Left renal pelvis (tissue), 4 donors: Measurements from ENCODE around the gene KRTAP4-7. TPM values are rescaled to one million over a fixed set of nuclear protein-coding genes. Genes with fewer than 3 reads are reported as not detected.
"Not testable (repeated sequence)": the region's sequence is repeated elsewhere in the genome, so short reads cannot be mapped to it uniquely, and the experiment has no call there.

ENCODE experiments used
- DNase-seq, 4 donors: peaks; one replicate each; pipeline ENCODE4 v3.0.0-alpha.2; 2013; ENCODE audit warnings: low read depth in 4 of 4, low spot score in 3 of 4
- polyA plus RNA-seq, 4 donors: library from polyadenylated mRNA; unstranded; fragments of 120-200 nt; gene quantifications; one replicate each; pipeline ENCODE4 v1.2.1, GENCODE V29; 2013; ENCODE audit not compliant: insufficient read length in 4 of 4

Gene KRTAP4-7
- not detected for polyA plus RNA-seq

DNA sequence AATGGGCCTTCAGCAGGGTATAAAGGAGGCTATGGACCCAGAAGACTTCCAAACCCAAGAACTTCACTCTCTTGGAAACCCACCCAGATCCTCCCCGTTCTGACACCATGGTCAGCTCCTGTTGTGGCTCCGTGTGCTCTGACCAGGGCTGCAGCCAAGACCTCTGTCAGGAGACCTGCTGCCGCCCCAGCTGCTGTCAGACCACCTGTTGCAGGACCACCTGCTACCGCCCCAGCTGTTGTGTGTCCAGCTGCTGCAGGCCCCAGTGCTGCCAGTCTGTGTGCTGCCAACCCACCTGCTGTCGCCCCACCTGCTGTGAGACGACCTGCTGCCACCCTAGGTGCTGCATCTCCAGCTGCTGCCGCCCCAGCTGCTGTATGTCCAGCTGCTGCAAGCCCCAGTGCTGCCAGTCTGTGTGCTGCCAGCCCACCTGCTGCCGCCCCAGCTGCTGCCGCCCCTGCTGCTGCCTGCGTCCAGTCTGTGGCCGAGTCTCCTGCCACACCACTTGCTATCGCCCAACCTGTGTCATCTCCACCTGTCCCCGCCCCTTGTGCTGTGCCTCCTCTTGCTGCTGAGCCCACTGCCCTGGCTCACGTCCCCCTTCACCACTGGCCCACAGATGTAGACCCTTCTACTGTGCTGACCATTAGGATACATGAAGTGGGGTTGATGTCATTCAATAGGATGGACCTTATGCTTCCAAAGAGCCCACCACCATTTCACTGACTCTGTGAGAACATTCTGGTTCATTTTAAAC lies at the start of gene KRTAP4-7:
KRTAP4-7 (plus strand) TSS at position 51 of the 757 bp plus-strand sequence; CDS start at position 108, 57 bp downstream.
- DNase-seq, result not testable (repeated sequence)

DNA sequence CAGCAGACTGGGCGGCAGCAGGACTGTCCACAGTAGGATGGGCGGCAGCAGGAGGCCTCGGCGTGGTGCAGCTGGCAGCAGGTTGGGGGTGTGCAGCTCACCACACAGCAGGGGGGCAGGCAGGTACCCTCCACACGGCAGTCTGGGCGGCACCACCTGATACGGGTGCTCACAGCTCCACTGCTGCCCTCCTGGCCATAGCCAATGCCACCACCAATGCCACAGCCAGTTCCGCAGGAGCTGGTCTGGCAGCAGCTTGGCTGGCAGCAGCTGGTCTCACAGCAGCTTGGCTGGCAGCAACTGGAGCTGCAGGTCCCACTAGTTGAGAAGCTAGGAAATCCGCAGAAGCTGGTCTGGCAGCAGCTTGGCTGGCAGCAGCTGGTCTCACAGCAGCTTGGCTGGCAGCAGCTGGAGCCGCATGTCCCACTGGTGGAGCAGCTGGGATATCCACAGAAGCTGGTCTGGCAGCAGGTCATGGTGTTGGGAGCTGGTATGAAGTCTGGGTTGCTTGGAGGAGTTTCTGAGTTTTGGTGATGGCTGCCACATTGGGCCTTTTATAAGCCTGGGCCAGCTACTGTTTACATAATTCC lies 49.5 kb upstream of the KRTAP4-7 start, which contains the start of gene KRTAP1-3:
KRTAP1-3 (minus strand) TSS at position 529 of the 590 bp plus-strand sequence; CDS start at position 476, 53 bp downstream.
- not testable (repeated sequence) for DNase-seq

DNA sequence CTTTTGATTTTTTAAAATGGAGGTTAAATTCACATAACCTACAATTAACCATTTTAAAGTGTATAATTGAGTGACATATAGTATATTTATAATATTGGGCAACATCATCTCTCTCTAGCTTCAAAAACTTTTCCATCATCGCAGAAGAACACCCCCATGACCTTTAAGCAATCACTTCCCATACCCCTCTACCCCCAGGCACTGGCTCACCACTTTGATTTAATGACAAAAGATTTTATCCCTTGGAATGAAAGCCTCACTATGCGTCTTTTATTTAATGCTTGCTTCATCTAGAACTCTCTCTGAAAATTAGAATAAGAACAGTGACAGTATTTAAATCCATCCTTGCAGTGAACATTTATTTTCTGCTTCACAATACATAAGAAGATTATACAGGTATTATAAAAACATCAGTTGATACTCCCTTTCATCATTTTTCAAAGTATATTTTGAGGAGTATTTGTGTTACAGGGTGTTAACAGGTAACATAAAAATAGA lies 46.0 kb upstream of the KRTAP4-7 start:
- DNase-seq, result no peak

GRCh38 chr17:41040783-41041571 lies 43.0 kb upstream of the KRTAP4-7 start, which contains the start of gene KRTAP1-1:
TSS of gene KRTAP1-1 (minus strand) at chr17:41041450. CDS start at chr17:41041397, 53 bp downstream.
- DNase-seq, result not testable (repeated sequence)

DNA sequence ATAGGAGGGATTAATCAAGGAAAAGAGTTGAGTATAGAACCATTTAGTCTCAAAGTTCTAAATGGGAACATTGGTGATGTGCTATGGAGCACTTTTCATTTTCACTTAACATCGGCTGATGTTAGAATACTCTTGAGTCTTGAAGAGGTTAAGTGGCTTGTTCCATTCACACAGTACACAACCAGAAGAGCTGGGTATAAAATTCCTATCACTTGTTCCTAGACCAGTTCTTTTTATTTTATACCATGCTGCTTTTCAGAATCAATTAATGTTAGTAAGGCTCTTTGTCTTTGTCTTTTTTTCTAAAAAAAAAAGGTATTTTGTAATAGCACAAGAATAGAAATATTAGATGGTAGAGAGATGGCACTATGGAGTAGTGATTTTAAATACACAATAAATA lies 41.0 kb upstream of the KRTAP4-7 start:
- DNase-seq, result no peak

- not testable (repeated sequence) for DNase-seq
These were observed 37.0 kb upstream of the KRTAP4-7 start, which contains the start of gene KRTAP2-1 for GRCh38 chr17:41046735-41047465. TSS of gene KRTAP2-1 (minus strand) at chr17:41047316. CDS start at chr17:41047267, 49 bp downstream.

DNA sequence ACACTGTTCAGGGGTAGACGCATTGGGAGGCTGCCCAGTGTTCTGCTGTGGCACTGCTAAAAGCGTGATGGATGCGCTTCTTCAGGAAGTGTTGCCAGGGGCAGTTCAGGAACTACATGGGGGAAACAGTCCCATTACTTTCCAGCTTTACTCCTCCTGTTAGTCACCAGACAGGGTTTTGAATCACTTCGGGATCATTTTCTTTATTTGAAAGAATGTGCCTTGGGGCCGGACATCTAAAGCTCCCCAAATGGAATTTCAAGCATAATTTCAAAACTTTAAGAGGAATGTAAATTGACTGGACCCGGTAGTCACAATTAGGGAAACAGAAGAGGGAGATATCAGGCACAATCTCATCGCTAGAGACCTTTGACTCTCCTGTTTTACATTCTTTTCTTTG lies 35.5 kb upstream of the KRTAP4-7 start:
- DNase-seq, result no peak

DNA sequence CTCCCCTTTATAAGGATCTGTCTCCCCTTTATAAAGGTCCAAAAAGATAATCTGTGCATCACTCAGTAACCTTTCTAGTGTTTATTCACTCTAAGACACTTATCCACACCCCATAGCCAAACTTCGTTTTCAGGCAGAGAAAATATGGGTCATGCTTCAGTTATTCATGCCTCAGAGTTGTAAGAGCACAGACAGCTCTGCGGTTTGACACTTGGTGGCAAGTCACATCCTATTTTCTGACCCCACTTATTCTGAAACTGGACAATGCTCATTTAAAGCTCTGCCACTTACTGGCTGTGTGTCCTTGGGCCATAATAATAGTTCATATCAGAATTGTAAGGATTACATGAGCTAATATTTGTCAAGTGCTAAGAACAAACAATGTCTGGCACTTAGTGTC lies 34.8 kb upstream of the KRTAP4-7 start:
- DNase-seq, result no peak

DNA sequence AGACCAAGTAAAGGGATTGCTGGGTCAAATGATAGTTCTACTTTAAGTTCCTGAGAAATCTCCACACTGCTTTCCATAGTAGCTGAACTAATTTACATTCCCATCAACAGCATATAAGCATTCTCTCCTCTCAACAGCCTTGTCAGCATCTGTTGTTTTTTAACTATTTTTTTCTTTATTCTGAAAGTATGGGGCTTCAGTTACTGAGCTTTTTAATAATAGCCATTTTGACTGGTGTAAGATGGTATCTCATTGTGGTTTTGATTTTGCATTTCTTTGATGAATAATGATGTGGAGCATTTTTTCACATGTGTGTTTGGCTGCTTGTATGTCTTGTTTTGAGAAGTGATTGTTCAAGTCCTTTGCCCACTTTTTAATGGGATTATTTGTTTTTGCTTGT lies 31.4 kb upstream of the KRTAP4-7 start:
- no peak for DNase-seq

- peak in 1 of 4 donors; percentile 21 for DNase-seq
These were observed 29.9 kb upstream of the KRTAP4-7 start for GRCh38 chr17:41054025-41054424.

GRCh38 chr17:41054556-41054955 lies 29.4 kb upstream of the KRTAP4-7 start:
- not testable (repeated sequence) for DNase-seq

GRCh38 chr17:41055130-41055529 lies 28.8 kb upstream of the KRTAP4-7 start, which contains the start of gene KRTAP2-2:
TSS of gene KRTAP2-2 (minus strand) at chr17:41055230. CDS start at chr17:41055211, 19 bp downstream.
- not testable (repeated sequence) for DNase-seq

DNA sequence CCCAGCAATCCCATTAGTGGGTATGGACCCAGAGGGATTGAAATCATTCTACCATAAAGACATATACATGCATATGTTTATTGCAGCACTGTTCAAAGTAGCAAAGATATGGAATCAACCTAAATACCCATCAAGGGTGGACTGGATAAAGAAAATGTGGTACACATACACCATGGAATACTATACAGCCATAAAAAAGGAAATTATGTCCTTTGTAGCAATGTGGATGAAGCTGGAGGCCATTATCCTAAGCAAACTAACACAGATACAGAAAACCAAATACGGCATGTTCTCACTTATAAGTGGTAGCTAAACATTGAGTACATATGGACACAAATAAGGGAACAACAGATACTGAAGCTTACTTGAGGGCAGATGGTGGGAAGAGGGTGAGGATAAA lies 26.4 kb upstream of the KRTAP4-7 start:
- no peak for DNase-seq

DNA sequence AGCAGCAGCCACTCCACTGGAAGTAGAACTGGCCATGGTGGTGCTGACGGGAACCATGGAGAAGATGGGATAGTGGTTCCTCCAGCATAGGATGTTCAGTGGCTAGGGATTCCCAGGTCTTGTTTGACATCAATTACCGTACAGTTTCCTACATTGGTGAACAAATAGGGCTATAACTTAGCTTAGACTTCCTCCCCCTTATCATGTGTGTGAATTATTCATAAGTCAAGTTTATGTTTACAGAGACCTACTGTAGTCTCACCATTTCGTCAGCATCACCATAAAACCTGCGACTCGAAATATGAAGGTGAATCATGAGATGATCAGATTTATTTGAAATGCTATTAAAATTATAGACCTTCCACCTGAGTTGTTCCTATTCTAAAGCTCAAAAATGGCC lies 25.2 kb upstream of the KRTAP4-7 start:
- no peak for DNase-seq

DNA sequence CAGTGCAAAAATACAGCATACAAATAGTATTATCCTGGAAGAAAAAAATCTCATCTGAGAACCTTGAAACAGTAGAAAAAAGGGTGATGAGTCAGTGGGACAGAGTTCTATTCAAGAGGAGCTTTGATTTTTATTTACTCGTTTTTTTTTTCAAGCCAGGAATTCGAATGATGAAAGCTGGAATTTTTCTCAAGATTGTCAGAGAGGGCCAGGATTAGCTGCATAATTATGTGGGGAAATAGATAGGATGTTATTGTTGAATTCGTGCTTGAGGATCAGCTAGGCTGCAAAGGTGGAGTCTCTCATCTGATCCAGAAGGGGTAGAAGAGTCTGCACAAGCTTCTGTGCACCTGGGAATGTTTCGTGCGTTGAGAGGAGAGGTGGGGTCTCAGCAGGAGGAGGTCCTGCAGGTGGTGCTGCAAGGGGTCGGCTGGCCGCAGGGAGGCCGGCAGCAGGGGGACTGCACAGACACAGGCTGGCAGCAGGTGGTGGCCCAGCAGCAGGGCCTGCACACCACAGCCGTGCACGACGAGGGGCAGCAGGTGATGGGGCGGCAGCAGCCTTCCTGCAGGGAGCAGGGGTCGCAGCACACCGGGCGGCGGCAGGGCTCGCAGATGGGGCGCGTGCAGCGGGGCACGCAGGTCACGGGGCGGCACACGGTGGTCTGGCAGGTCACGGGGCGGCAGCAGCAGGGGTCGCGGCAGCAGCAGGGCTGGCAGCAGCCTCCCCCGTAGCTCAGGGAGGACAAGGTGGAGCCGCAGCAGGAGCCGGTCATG lies 24.5 kb upstream of the KRTAP4-7 start:
- not testable (repeated sequence) for DNase-seq

GRCh38 chr17:41060052-41060604 lies 23.8 kb upstream of the KRTAP4-7 start, which contains the start of gene KRTAP2-3:
TSS of gene KRTAP2-3 (minus strand) at chr17:41060114. CDS start at chr17:41060050, 64 bp downstream.
- no peak for DNase-seq

- no peak for DNase-seq
These were observed 22.0 kb upstream of the KRTAP4-7 start for GRCh38 chr17:41061964-41062363.

GRCh38 chr17:41063449-41063848 lies 20.5 kb upstream of the KRTAP4-7 start:
- no peak for DNase-seq

GRCh38 chr17:41064301-41064700 lies 19.6 kb upstream of the KRTAP4-7 start:
- DNase-seq, result no peak
